Astrocyte (in vitro differentiated cells and primary cell): ENCODE results near the gene RD3L. TPM values are rescaled to one million over a fixed set of nuclear protein-coding genes. Genes with fewer than 3 reads are reported as not detected.

Experiments used
- DNase-seq: peaks from one replicate; pipeline ENCODE4 v3.0.0-alpha.2; 2010; ENCODE audit warnings: low read depth
- FAIRE-seq: peaks from 2 replicates; lab custom pipeline; 2011; peaks lifted over from hg19 to GRCh38; lab: Jason Lieb, UNC
- H2AFZ ChIP-seq: 2 replicates; pipeline ENCODE4 v1.6.0; 2012; ENCODE audit warnings: low read depth, low read length, inconsistent platforms
- H3K27ac ChIP-seq: 2 replicates; pipeline ENCODE4 v1.5.1; 2011; ENCODE audit warnings: low read depth, low read length, inconsistent platforms
- H3K27me3 ChIP-seq: 2 replicates; pipeline ENCODE4 v1.6.0; 2011; ENCODE audit warnings: low read length, inconsistent platforms; ENCODE audit not compliant: insufficient read depth
- H3K36me3 ChIP-seq: 2 replicates; pipeline ENCODE4 v1.5.1; 2011; ENCODE audit warnings: low read length, inconsistent platforms; ENCODE audit not compliant: insufficient read depth
- H3K4me1 ChIP-seq: 2 replicates; pipeline ENCODE4 v1.5.1; 2011; ENCODE audit warnings: low read length, inconsistent platforms; ENCODE audit not compliant: insufficient read depth
- H3K4me2 ChIP-seq: 2 replicates; pipeline ENCODE4 v1.6.0; 2012; ENCODE audit warnings: low read length, inconsistent platforms
- H3K4me3 ChIP-seq: 2 replicates; pipeline ENCODE4 v1.5.1; 2011; ENCODE audit warnings: low read depth, mild to moderate bottlenecking, low read length, inconsistent platforms; ENCODE audit not compliant: insufficient read depth
- H3K79me2 ChIP-seq: 2 replicates; pipeline ENCODE4 v1.6.0; 2012; ENCODE audit warnings: mild to moderate bottlenecking, low read length, inconsistent platforms; ENCODE audit not compliant: insufficient read depth
- H3K9ac ChIP-seq: 2 replicates; pipeline ENCODE4 v1.6.0; 2012; ENCODE audit warnings: mild to moderate bottlenecking, low read length, inconsistent platforms
- H3K9me3 ChIP-seq: 2 replicates; pipeline ENCODE4 v1.5.1; 2012; ENCODE audit warnings: low read depth, mild to moderate bottlenecking, low read length, inconsistent platforms; ENCODE audit not compliant: insufficient read depth
- H4K20me1 ChIP-seq: 2 replicates; pipeline ENCODE4 v1.6.0; 2012; ENCODE audit warnings: low read length, inconsistent platforms; ENCODE audit not compliant: insufficient read depth
- H3K27ac Mint-ChIP-seq: one replicate; pipeline ENCODE4 v1.8.0; 2021; ENCODE audit warnings: mild to moderate bottlenecking, mixed read lengths; ENCODE audit not compliant: unreplicated experiment
- H3K27me3 Mint-ChIP-seq: one replicate; pipeline ENCODE4 v1.8.0; 2021; ENCODE audit warnings: low read depth, mixed read lengths; ENCODE audit not compliant: unreplicated experiment
- H3K36me3 Mint-ChIP-seq: one replicate; pipeline ENCODE4 v1.8.0; 2021; ENCODE audit warnings: low read depth, mixed read lengths; ENCODE audit not compliant: unreplicated experiment
- H3K4me1 Mint-ChIP-seq: one replicate; pipeline ENCODE4 v1.8.0; 2021; ENCODE audit warnings: low read depth, mixed read lengths; ENCODE audit not compliant: unreplicated experiment
- H3K4me3 Mint-ChIP-seq: one replicate; pipeline ENCODE4 v1.8.0; 2021; ENCODE audit warnings: mild to moderate bottlenecking, moderate library complexity, mixed read lengths; ENCODE audit not compliant: unreplicated experiment
- H3K9me3 Mint-ChIP-seq: one replicate; pipeline ENCODE4 v1.8.0; 2021; ENCODE audit warnings: mild to moderate bottlenecking, mixed read lengths; ENCODE audit not compliant: unreplicated experiment
- CTCF ChIP-seq: IDR thresholded peaks from 2 replicates; pipeline ENCODE4 v1.5.1; 2011; ENCODE audit warnings: low read depth, mild to moderate bottlenecking, inconsistent platforms, low read length, moderate library complexity; ENCODE audit not compliant: insufficient read depth
- EZH2 ChIP-seq: IDR thresholded peaks from 2 replicates; pipeline ENCODE4 v1.6.1; 2012; ENCODE audit warnings: mild to moderate bottlenecking, low read length, inconsistent platforms; ENCODE audit not compliant: insufficient read depth
- total RNA-seq: library from RNA; stranded (reverse); gene quantifications from 2 replicates; pipeline ENCODE4 v1.2.1, GENCODE V29; 2021

The RD3L gene
- total RNA-seq, 1 donor from 2014 or later: not detected

GRCh38 chr14:103943673-103944072 is 1.3 kb upstream of the RD3L start:
- peaks cover 9% of the 10 kb centered on the region for H3K9me3 Mint-ChIP-seq
- Histone ChIP-seq H3K9me3 (no peaks in the 10 kb centered on the region), H3K9ac (no peak overlapping the region), H3K27ac (no peak overlapping the region), H4K20me1 (no peaks in the 10 kb centered on the region), H3K79me2 (no peaks in the 10 kb centered on the region), H2AFZ (no peak overlapping the region), H3K36me3 (no peaks in the 10 kb centered on the region), H3K4me1 (no peaks in the 10 kb centered on the region), H3K4me3 (no peak overlapping the region), H3K4me2 (no peak overlapping the region), H3K27me3 (peaks cover 30% of the 10 kb centered on the region)
- H3K27ac Mint-ChIP-seq: no peak overlapping the region
- no peaks in the 10 kb centered on the region for H3K4me1 Mint-ChIP-seq
- no peaks in the 10 kb centered on the region for H3K36me3 Mint-ChIP-seq
- peaks cover 14% of the 10 kb centered on the region for H3K27me3 Mint-ChIP-seq
- DNase-seq (no peak), FAIRE-seq (no peak)
- no peak overlapping the region for H3K4me3 Mint-ChIP-seq
- TF ChIP-seq EZH2 (no peak), CTCF (no peak)

GRCh38 chr14:103941462-103941861 is 867 bp downstream of the RD3L start:
- TF ChIP-seq EZH2: no peak
- no peak for TF ChIP-seq CTCF
- Mint-ChIP-seq H3K27me3 (peaks cover 17% of the 10 kb centered on the region), H3K36me3 (no peaks in the 10 kb centered on the region), H3K4me3 (no peak overlapping the region), H3K9me3 (peaks cover 3% of the 10 kb centered on the region), H3K4me1 (no peaks in the 10 kb centered on the region), H3K27ac (no peak overlapping the region)
- FAIRE-seq (no peak), DNase-seq (no peak)
- no peak overlapping the region for H3K9ac ChIP-seq
- no peak overlapping the region for H3K27ac ChIP-seq
- H3K4me3 ChIP-seq: no peak overlapping the region
- H2AFZ ChIP-seq: no peak overlapping the region
- H3K4me1 ChIP-seq: no peaks in the 10 kb centered on the region
- H4K20me1 ChIP-seq: no peaks in the 10 kb centered on the region
- H3K79me2 ChIP-seq: no peaks in the 10 kb centered on the region
- H3K9me3 ChIP-seq: no peaks in the 10 kb centered on the region
- H3K27me3 ChIP-seq: peaks cover 39% of the 10 kb centered on the region
- H3K36me3 ChIP-seq: no peaks in the 10 kb centered on the region
- no peak overlapping the region for H3K4me2 ChIP-seq

GRCh38 chr14:103935102-103935501 is 7.2 kb downstream of the RD3L start:
- no peaks in the 10 kb centered on the region for H3K9me3 Mint-ChIP-seq
- Histone ChIP-seq H3K4me2 (no peak overlapping the region), H2AFZ (no peak overlapping the region), H4K20me1 (no peaks in the 10 kb centered on the region), H3K9me3 (no peaks in the 10 kb centered on the region), H3K79me2 (no peaks in the 10 kb centered on the region), H3K4me3 (no peak overlapping the region), H3K9ac (no peak overlapping the region), H3K36me3 (no peaks in the 10 kb centered on the region), H3K4me1 (no peaks in the 10 kb centered on the region), H3K27me3 (peaks cover 28% of the 10 kb centered on the region), H3K27ac (no peak overlapping the region)
- H3K27ac Mint-ChIP-seq: no peak overlapping the region
- H3K4me3 Mint-ChIP-seq: no peak overlapping the region
- no peak for TF ChIP-seq EZH2
- TF ChIP-seq CTCF: no peak
- no peaks in the 10 kb centered on the region for H3K4me1 Mint-ChIP-seq
- H3K36me3 Mint-ChIP-seq: no peaks in the 10 kb centered on the region
- H3K27me3 Mint-ChIP-seq: peaks cover 3% of the 10 kb centered on the region
- DNase-seq (no peak), FAIRE-seq (no peak)
